Stimulated activated naive CD8-positive, alpha-beta T cell treated with anti-CD3 and anti-CD28 coated beads, Interleukin-15, Interleukin-2, amounts not matched to agents 100 U/mL and 50 U/mL, for 24 hours (primary cell): ENCODE results near the gene CD82.

Source experiments
- ATAC-seq: fragments of 150-1000 bp; cut with Tn5 transposase; one replicate; pipeline ENCODE4 v1.10.0; 2021
- DNase-seq: peaks from one replicate; pipeline ENCODE4 v3.0.0; 2021

CD82 gene

GRCh38 chr11:44565211-44565952, at the start of gene CD82:
Gene CD82 (plus strand): TSS chr11:44565663. CDS start chr11:44594663, 29,000 bp downstream.
- ATAC-seq, result peak; percentile 80
- peak; percentile 100 for DNase-seq

- ATAC-seq, result no peak
Observed at GRCh38 chr11:44516688-44517507, 48.6 kb upstream of the CD82 start.

DNA sequence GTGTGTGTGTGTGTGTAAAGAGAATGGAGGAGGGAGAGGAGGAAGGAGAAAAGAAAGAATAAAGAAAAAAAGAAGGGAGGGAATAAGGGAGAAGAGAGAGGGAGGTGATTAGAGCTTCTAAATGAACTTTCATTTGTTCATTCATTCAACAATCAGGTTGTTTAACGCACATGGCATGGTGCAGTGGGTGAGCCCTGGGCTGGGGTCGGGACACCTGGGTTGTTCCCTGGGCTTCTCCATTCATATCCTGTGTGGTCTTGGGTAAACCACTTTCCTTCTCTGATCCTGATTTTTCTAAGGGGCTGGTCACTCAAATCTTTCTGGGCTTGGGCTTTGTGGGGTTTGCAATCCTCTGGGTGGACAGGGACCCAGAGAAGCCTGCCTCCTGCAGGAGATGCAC, 47.9 kb upstream of the CD82 start:
- no peak for ATAC-seq
- no peak for DNase-seq

More at GRCh38 chr11:44516688-44517507, 48.6 kb upstream of the CD82 start:
- no peak for DNase-seq

GRCh38 chr11:44518968-44519550, 46.4 kb upstream of the CD82 start:
- no peak for ATAC-seq
- DNase-seq, result no peak

GRCh38 chr11:44519989-44520737, 45.3 kb upstream of the CD82 start:
- ATAC-seq (no peak), DNase-seq (no peak)

DNA sequence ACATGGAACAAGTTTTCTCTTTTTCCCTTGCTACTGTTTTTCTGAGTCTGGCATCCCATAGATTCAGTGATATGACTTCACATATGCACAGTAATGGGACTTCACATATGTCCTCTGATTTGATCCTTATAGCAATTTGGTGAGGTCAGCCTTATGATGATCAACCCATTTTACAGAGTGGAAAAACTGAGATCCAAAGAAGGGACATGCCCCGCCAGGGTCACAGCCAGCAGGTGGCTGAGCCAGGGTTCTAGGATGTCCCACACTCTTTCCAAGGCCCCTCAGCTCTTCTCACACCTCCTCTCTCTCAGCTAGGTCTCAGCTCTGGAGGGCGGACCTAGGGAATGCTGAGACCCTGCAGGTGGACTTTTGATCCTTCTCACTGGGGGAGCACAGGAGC, 44.3 kb upstream of the CD82 start:
- ATAC-seq, result no peak

GRCh38 chr11:44522294-44522693, 43.2 kb upstream of the CD82 start:
- DNase-seq, result no peak
- no peak for ATAC-seq

More for the DNA sequence above, 44.3 kb upstream of the CD82 start:
- no peak for DNase-seq

DNA sequence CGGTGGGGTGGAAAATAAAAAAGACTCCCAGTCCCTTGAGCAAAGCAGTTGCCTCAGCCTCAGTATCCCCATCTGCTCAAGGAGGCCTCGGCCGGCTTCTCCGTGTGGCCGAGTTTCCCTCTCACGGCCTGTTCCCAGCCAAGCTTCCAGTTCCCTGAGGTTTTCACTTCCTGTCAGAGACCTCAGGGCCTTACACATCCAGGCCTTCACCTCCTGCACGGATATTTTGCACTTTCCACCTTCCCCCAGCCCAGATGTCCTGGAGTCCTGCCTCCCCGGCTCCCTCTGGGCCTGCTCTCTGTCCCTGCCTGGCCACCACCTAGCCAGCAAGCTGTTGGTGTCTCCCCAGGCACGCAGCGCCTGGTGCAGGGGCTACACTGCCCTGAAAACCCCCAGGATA, 41.1 kb upstream of the CD82 start:
- ATAC-seq (no peak), DNase-seq (no peak)

- ATAC-seq, result no peak
- DNase-seq, result no peak
Observed at GRCh38 chr11:44524751-44525201, 40.7 kb upstream of the CD82 start.

GRCh38 chr11:44525473-44526252, 39.8 kb upstream of the CD82 start:
- ATAC-seq (no peak), DNase-seq (no peak)

GRCh38 chr11:44526438-44526837, 39.0 kb upstream of the CD82 start:
- DNase-seq (no peak), ATAC-seq (no peak)

DNA sequence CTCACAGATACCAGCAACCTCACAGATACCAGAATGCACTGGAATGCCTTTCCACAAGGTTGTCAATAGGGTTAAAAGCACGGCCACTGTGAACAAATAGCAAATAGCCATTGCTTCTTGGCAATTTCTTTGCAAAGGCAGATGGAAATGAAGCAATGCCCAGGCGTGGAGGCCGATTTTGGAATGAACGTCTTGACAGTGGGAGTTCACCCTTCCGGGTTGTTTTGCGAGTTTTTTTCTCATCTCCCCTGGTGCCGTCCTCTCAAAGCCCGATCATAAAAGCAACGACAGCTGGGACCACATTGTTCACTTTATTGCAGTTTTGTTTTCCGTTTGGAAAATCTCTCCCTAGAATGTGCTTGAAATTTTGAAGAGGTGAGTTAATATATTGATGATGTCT, 38.0 kb upstream of the CD82 start:
- DNase-seq (no peak), ATAC-seq (no peak)

DNA sequence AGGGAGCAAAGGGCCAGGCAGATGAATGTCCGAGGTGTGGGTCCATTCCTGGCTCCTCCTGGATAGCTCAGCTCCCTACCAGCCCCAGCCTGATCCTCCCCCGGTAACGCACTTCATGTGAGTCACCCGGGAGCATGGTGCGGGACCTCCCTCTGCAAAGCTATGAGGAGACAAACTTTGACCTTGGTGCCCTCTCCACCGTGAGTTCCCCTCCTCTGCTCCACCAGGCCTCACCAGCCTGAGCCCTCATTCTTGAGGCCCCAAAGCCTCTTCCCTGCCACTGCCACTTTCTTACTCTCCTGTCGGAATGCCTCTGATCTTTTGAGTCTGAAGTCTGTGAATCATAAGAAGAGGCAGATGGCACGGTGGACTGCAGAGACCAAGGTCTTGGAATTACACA, 37.4 kb upstream of the CD82 start:
- ATAC-seq, result no peak
- DNase-seq, result no peak

- DNase-seq (no peak), ATAC-seq (no peak)
Observed at GRCh38 chr11:44528581-44528980, 36.9 kb upstream of the CD82 start.

- ATAC-seq, result no peak
- DNase-seq, result no peak
Observed at GRCh38 chr11:44529895-44530412, 35.5 kb upstream of the CD82 start.

GRCh38 chr11:44530413-44531115, 34.9 kb upstream of the CD82 start:
- ATAC-seq (peak; percentile 97), DNase-seq (peak; percentile 16)

GRCh38 chr11:44531116-44531504, 34.4 kb upstream of the CD82 start:
- ATAC-seq (no peak), DNase-seq (no peak)

- no peak for DNase-seq
- no peak for ATAC-seq
Observed at GRCh38 chr11:44531636-44532035, 33.8 kb upstream of the CD82 start.

GRCh38 chr11:44532809-44533208, 32.7 kb upstream of the CD82 start:
- DNase-seq, result no peak
- no peak for ATAC-seq

DNA sequence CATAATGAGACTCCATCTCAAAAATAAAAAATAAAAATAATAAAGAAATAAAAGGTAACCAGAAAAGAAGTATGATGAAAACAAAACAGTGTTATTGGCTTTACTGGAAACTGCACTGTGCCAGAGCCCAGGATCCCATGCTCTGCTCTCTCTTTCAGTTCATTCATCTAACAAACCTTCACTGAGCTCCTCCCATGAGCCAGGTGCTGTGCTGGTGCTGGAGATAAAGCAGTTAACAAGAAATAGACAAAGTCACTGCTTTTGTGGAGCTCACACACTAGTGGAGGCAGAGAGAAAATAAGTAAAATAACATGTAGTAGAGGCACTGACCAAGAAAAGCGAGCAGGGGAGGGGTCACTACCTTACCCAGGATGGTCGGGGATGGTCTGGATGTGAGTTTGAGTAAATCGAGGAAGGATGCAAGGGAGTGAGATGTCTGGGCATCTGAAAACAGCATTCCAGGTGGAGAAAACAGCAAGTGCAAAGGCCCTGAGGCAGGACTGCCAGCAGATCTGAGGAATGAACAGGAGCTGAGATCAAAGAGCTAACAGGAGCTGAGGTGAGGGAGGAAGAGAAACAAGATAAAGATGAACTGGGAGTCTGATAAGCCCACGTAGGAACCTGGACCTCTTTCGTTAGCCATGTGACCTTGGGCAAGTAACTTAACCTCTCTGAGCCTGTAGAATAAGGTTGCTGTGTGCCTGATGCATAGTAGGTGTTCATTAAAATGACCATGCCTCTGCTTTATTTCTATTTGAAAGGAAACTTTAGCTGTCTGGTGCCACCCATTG, 31.3 kb upstream of the CD82 start:
- no peak for ATAC-seq
- DNase-seq, result no peak
